K562 (cell line): Measurements from ENCODE around the gene IMPA2. TPM values are rescaled to one million over a fixed set of nuclear protein-coding genes. Genes with fewer than 3 reads are reported as not detected.

Source experiments
- ATAC-seq: fragments of 200-7000 bp; cut with Tn5 transposase; 3 replicates; pipeline ENCODE4 v1.9.1; 2020; ENCODE audit warnings: moderate library complexity
- BruUV-seq: library from RNA; stranded (reverse); fragments of 400-500 nt; replicated peaks from 2 replicates; lab custom pipeline; 2021; lab: Mats Ljungman, UMichigan
- CTCF ChIA-PET: fragments of 300-600 bp; formaldehyde crosslinking; extraction: SDS; loops from one replicate; lab custom pipeline; 2021; ENCODE audit warnings: low intra/inter-chr PET ratio; lab: Yijun Ruan, JAX
- POLR2A ChIA-PET: fragments of 300-600, 350-650 bp; sonication (Branson Sonifier 250); formaldehyde crosslinking; extraction: SDS; loops from one replicate; lab custom pipeline; 2021; ENCODE audit warnings: antibody characterized with exemption, inconsistent platforms; lab: Yijun Ruan, JAX
- DNase-seq, 4 experiments: peaks; one replicate each; pipeline versions ENCODE4 v3.0.0 to v3.0.0-alpha.2; 2011 to 2018; ENCODE audit warnings: low spot score in 3 of 4, mixed read lengths in 3 of 4; ENCODE audit errors: extremely low read depth in 1 of 4
- FAIRE-seq: peaks from 2 replicates; lab custom pipeline; 2011; peaks lifted over from hg19 to GRCh38; lab: Jason Lieb, UNC
- H2AFZ ChIP-seq: 2 replicates; pipeline ENCODE4 v1.6.0; 2011; ENCODE audit warnings: low read depth, low read length, control low read depth, inconsistent platforms
- H3K27ac ChIP-seq: fragments of 200-600 bp; 3 replicates; pipeline ENCODE4 v1.8.0; 2011; ENCODE audit warnings: low read depth, mild to moderate bottlenecking, control low read depth, inconsistent platforms, low read length, moderate library complexity, mixed read lengths; ENCODE audit errors: extremely low read depth
- H3K27me3 ChIP-seq, 2 experiments: fragments of 300-600 bp in 1 of 2; 2 replicates in 1 of 2; 3 replicates in 1 of 2; pipeline versions ENCODE4 v1.6.0 to v1.8.0; 2011; ENCODE audit warnings: inconsistent platforms in 2 of 2, low read length in 2 of 2, mild to moderate bottlenecking in 1 of 2, mixed read lengths in 1 of 2, moderate library complexity in 1 of 2; ENCODE audit not compliant: control insufficient read depth in 2 of 2, insufficient read depth in 2 of 2
- H3K36me3 ChIP-seq: fragments of 300-600 bp; 3 replicates; pipeline ENCODE4 v1.8.0; 2011; ENCODE audit warnings: mild to moderate bottlenecking, low read length, inconsistent platforms; ENCODE audit not compliant: control insufficient read depth, insufficient read depth
- H3K4me1 ChIP-seq, 2 experiments: fragments of 200-600 bp in 1 of 2; replicated peaks in 1 of 2; 2 replicates in 1 of 2; 3 replicates in 1 of 2; pipeline versions ENCODE4 v1.5.1 to v1.8.0; 2011; ENCODE audit warnings: inconsistent platforms in 2 of 2, low read length in 2 of 2, mild to moderate bottlenecking in 1 of 2, mixed read lengths in 1 of 2, moderate library complexity in 1 of 2; ENCODE audit not compliant: control insufficient read depth in 2 of 2, insufficient read depth in 2 of 2
- H3K4me2 ChIP-seq: 2 replicates; pipeline ENCODE4 v1.6.1; 2011; ENCODE audit warnings: low read length, control low read depth, inconsistent platforms, mixed read lengths; ENCODE audit not compliant: insufficient read depth
- H3K4me3 ChIP-seq: fragments of 200-600 bp; sonication (generic), shearing (Covaris generic); 2 replicates; pipeline ENCODE4 v1.5.1; 2016; ENCODE audit warnings: control low read depth, inconsistent platforms
- H3K79me2 ChIP-seq: fragments of 200-600 bp; 3 replicates; pipeline ENCODE4 v1.8.0; 2011; ENCODE audit warnings: low read length, inconsistent platforms; ENCODE audit not compliant: control insufficient read depth, insufficient read depth
- H3K9ac ChIP-seq, 2 experiments: 2 replicates each; pipeline versions ENCODE4 v1.6.0 to v1.6.1; 2011; ENCODE audit warnings: low read depth in 2 of 2, low read length in 2 of 2, control low read depth in 1 of 2, inconsistent platforms in 1 of 2, mild to moderate bottlenecking in 1 of 2, mixed read lengths in 1 of 2; ENCODE audit not compliant: insufficient read depth in 1 of 2
- H3K9me1 ChIP-seq: one replicate; pipeline ENCODE4 v1.6.0; 2011; ENCODE audit warnings: inconsistent platforms, mild to moderate bottlenecking, low read length, moderate library complexity; ENCODE audit not compliant: control insufficient read depth, insufficient read depth
- H3K9me3 ChIP-seq: replicated peaks from 2 replicates; pipeline ENCODE4 v1.5.1; 2011; ENCODE audit warnings: low read depth, low read length, inconsistent platforms; ENCODE audit not compliant: control insufficient read depth, insufficient read depth
- H4K20me1 ChIP-seq: replicated peaks from 2 replicates; pipeline ENCODE4 v1.6.1; 2011; ENCODE audit warnings: low read length, inconsistent platforms, mixed read lengths; ENCODE audit not compliant: control insufficient read depth, insufficient read depth
- CSDE1 ChIP-seq, 2 experiments: fragments of 450-650 bp; IDR thresholded peaks; 2 replicates each; pipeline ENCODE4 v1.6.1; 2016; ENCODE audit warnings: mild to moderate bottlenecking in 1 of 2
- DDX20 ChIP-seq: fragments of 450-650 bp; IDR thresholded peaks from 2 replicates; pipeline ENCODE4 v1.6.1; 2016; ENCODE audit warnings: missing genetic modification characterization, low read depth, mild to moderate bottlenecking, missing compliant biosample characterization, moderate library complexity
- ELF4 ChIP-seq: fragments of 450-650 bp; formaldehyde crosslinking; IDR thresholded peaks from 2 replicates; pipeline ENCODE4 v1.4.0; 2022; ENCODE audit warnings: missing genetic modification characterization
- HSF4 ChIP-seq: fragments of 250-450 bp; sonication (Bioruptor Pico); IDR thresholded peaks from 2 replicates; pipeline ENCODE4 v2.1.2; 2022; ENCODE audit warnings: mild to moderate bottlenecking, moderate library complexity, borderline replicate concordance
- KDM4B ChIP-seq, 2 experiments: fragments of 450-650 bp in 1 of 2; sonication (generic) in 1 of 2; IDR thresholded peaks; 2 replicates each; pipeline ENCODE4 v1.6.1; 2016 to 2017; ENCODE audit warnings: borderline replicate concordance in 2 of 2, antibody characterized with exemption in 1 of 2, low read depth in 1 of 2, mild to moderate bottlenecking in 1 of 2
- NFE2L1 ChIP-seq: fragments of 450-650 bp; IDR thresholded peaks from 2 replicates; pipeline ENCODE4 v1.6.1; 2016; ENCODE audit warnings: missing genetic modification characterization, low read depth, mild to moderate bottlenecking, missing compliant biosample characterization, moderate library complexity, borderline replicate concordance
- RBM14 ChIP-seq: fragments of 200-400 bp; formaldehyde crosslinking; IDR thresholded peaks from 2 replicates; pipeline ENCODE4 v1.6.1; 2018; ENCODE audit warnings: low read depth, mild to moderate bottlenecking, low read length, moderate library complexity, borderline replicate concordance; ENCODE audit not compliant: insufficient read depth
- SNIP1 ChIP-seq: fragments of 450-650 bp; IDR thresholded peaks from 2 replicates; pipeline ENCODE4 v1.7.1; 2017; ENCODE audit warnings: low read depth, mild to moderate bottlenecking
- STAG1 ChIP-seq: sonication (generic); formaldehyde crosslinking; IDR thresholded peaks from 2 replicates; pipeline ENCODE4 v1.5.0; 2020; ENCODE audit warnings: missing genetic modification reagents, borderline replicate concordance
- TGIF2 ChIP-seq: sonication (generic); formaldehyde crosslinking; IDR thresholded peaks from 2 replicates; pipeline ENCODE4 v1.8.1; 2022; ENCODE audit warnings: mild to moderate bottlenecking, missing genetic modification reagents, moderate library complexity
- ZBTB7A ChIP-seq: IDR thresholded peaks from 2 replicates; pipeline ENCODE4 v1.6.1; 2011; ENCODE audit warnings: low read depth, mild to moderate bottlenecking, low read length, moderate library complexity, borderline replicate concordance; ENCODE audit not compliant: control insufficient read depth
- ZNF431 ChIP-seq: sonication (generic); formaldehyde crosslinking; IDR thresholded peaks from 2 replicates; pipeline ENCODE4 v1.8.0; 2022; ENCODE audit warnings: mild to moderate bottlenecking, missing genetic modification reagents
- ZNF583 ChIP-seq: fragments of 250-450 bp; sonication (Bioruptor Pico); IDR thresholded peaks from 2 replicates; pipeline ENCODE4 v1.4.0; 2020
- ZNF668 ChIP-seq: fragments of 250-450 bp; sonication (Bioruptor Pico); IDR thresholded peaks from 2 replicates; pipeline ENCODE4 v1.8.0; 2022; ENCODE audit warnings: mild to moderate bottlenecking, inconsistent platforms
- WGBS: fragments of 100-300 bp; shearing (Covaris generic); methylation state at CpG from one replicate; pipeline ENCODE4 v1.1.6; 2016; ENCODE audit warnings: low coverage, mixed read lengths; ENCODE audit not compliant: insufficient coverage; ENCODE audit errors: missing lambda C conversion rate; 5-methylcytosine and 5-hydroxymethylcytosine counted together
- in situ Hi-C: fragments of 300-500 bp; cut with MboI; formaldehyde crosslinking; loops from 4 replicates; pipeline ENCODE4 v1.15.0; 2018; ENCODE audit warnings: inconsistent platforms, mixed read lengths
- intact Hi-C: fragments of 100-400 bp; cut with micrococcal nuclease; formaldehyde crosslinking; loops from 2 replicates; pipeline ENCODE4 v1.14.2; 2022
- polyA plus RNA-seq, 8 experiments: library from polyadenylated mRNA; depleted of rRNA in 4 of 8; stranded (reverse) in 5 of 8; unstranded in 3 of 8; fragments of >200 nt; fragmentation: Nextera tagmentation in 2 of 8; fragmentation: Illumina TruSeq in 1 of 8; extraction: Ambion mirVana in 2 of 8; extraction: Trizol in 1 of 8; gene quantifications; 2 replicates each; pipeline versions ENCODE4 v1.2.1 to v1.2.3, GENCODE V29; 2011 to 2014; ENCODE audit warnings: inconsistent platforms in 1 of 8, missing spikeins in 1 of 8
- total RNA-seq, 7 experiments: library from RNA; depleted of rRNA in 6 of 7; stranded (reverse); fragments of >200 nt in 6 of 7; fragmentation: Illumina TruSeq in 2 of 7; extraction: Trizol in 2 of 7; gene quantifications; 2 replicates each; pipeline versions ENCODE4 v1.2.1 to v1.2.3, GENCODE V29; 2011 to 2021; ENCODE audit warnings: low replicate concordance in 1 of 7
- TF ChIP-seq, protein P1 (sequence below): fragments of 250-450 bp; sonication (Bioruptor Pico); IDR thresholded peaks from 2 replicates; pipeline ENCODE4 v1.5.0; 2021
- TF ChIP-seq, protein P2 (sequence below): fragments of 450-650 bp; IDR thresholded peaks from 2 replicates; pipeline ENCODE4 v1.6.1; 2017; ENCODE audit warnings: antibody characterized with exemption, mild to moderate bottlenecking
- TF ChIP-seq, protein P3 (sequence below): fragments of 250-450 bp; sonication (Bioruptor Pico); IDR thresholded peaks from 2 replicates; pipeline ENCODE4 v1.8.0; 2021; ENCODE audit warnings: borderline replicate concordance, mild to moderate bottlenecking, moderate library complexity; ENCODE audit not compliant: poor library complexity, severe bottlenecking

IMPA2 gene
- total and polyA plus RNA-seq, 9 of the 15 experiments (the other 6 are each of a cell fraction or from before 2014, with no cell fraction given): 0.62 to 11.3 (median 5.7) TPM

DNA sequence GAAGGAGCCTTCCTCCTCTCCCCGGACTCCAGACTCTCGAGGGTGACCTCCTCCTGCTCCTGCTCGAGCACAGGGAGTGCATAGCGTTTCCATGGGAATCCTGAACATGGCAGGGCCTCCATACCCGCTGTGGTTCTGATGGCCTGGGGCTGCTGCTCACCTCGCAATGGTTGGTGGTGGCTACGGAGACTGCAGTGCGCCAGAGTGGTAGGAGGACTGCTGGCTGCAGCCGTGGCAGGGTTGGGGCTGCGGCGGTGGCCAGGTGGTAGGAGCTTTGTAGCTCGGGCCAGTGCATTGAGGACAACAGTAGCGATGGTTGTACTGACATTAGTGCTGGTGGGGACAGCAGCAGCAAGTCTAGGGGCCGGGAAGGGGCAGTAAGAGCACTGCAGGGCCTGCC is 80.4 kb downstream of the IMPA2 start:
- no peaks in the 10 kb centered on the region for H3K9me3 ChIP-seq
- BruUV-seq: no TSS peak
- no peak overlapping the region for H3K4me3 ChIP-seq
- DNase-seq: no peak
- H3K4me2 ChIP-seq: no peak overlapping the region
- no peaks in the 10 kb centered on the region for H3K9me1 ChIP-seq
- no peaks in the 10 kb centered on the region for H3K36me3 ChIP-seq
- in situ Hi-C loops: no loop called here
- FAIRE-seq: no peak
- H3K27me3 ChIP-seq: peaks cover 16 to 49% of the 10 kb centered on the region in 2 experiments; a peak in 4 of 5 replicates
- no peak for ATAC-seq
- 0% methylated on average over 14 of the region's 14 CpGs for WGBS
- POLR2A ChIA-PET: interaction anchor here (0.6 to 0.7 kb wide), 2 partner anchors 11 to 136 kb away, joined by 3 read pairs; no protein-coding TSS in a partner anchor
- H3K9ac ChIP-seq: no peak overlapping the region
- H4K20me1 ChIP-seq: no peaks in the 10 kb centered on the region; the same call in 1 of the 2 replicates
- H3K27ac ChIP-seq: no peak overlapping the region
- CTCF ChIA-PET: no interaction called here
- peaks cover 0 to 19% of the 10 kb centered on the region in 2 experiments; a peak in 2 of 5 replicates for H3K4me1 ChIP-seq
- H3K79me2 ChIP-seq: no peaks in the 10 kb centered on the region
- no peak overlapping the region for H2AFZ ChIP-seq
- intact Hi-C loops: no loop called here
- TF ChIP-seq, protein P1, sequence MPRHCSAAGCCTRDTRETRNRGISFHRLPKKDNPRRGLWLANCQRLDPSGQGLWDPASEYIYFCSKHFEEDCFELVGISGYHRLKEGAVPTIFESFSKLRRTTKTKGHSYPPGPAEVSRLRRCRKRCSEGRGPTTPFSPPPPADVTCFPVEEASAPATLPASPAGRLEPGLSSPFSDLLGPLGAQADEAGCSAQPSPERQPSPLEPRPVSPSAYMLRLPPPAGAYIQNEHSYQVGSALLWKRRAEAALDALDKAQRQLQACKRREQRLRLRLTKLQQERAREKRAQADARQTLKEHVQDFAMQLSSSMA (CRISPR knock-in tag): no peak
- TF ChIP-seq, protein P2, sequence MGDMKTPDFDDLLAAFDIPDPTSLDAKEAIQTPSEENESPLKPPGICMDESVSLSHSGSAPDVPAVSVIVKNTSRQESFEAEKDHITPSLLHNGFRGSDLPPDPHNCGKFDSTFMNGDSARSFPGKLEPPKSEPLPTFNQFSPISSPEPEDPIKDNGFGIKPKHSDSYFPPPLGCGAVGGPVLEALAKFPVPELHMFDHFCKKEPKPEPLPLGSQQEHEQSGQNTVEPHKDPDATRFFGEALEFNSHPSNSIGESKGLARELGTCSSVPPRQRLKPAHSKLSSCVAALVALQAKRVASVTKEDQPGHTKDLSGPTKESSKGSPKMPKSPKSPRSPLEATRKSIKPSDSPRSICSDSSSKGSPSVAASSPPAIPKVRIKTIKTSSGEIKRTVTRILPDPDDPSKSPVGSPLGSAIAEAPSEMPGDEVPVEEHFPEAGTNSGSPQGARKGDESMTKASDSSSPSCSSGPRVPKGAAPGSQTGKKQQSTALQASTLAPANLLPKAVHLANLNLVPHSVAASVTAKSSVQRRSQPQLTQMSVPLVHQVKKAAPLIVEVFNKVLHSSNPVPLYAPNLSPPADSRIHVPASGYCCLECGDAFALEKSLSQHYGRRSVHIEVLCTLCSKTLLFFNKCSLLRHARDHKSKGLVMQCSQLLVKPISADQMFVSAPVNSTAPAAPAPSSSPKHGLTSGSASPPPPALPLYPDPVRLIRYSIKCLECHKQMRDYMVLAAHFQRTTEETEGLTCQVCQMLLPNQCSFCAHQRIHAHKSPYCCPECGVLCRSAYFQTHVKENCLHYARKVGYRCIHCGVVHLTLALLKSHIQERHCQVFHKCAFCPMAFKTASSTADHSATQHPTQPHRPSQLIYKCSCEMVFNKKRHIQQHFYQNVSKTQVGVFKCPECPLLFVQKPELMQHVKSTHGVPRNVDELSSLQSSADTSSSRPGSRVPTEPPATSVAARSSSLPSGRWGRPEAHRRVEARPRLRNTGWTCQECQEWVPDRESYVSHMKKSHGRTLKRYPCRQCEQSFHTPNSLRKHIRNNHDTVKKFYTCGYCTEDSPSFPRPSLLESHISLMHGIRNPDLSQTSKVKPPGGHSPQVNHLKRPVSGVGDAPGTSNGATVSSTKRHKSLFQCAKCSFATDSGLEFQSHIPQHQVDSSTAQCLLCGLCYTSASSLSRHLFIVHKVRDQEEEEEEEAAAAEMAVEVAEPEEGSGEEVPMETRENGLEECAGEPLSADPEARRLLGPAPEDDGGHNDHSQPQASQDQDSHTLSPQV: no peak
- TF ChIP-seq RBM14 (no peak), ZNF431 (CRISPR knock-in tag) (no peak), ZBTB7A (no peak), DDX20 (no peak), CSDE1 (IDR thresholded peaks at IDR 0.05) (no peak), SNIP1 (no peak), ELF4 (no peak), HSF4 (CRISPR knock-in tag) (no peak), STAG1 (CRISPR knock-in tag) (no peak), ZNF583 (CRISPR knock-in tag) (no peak), ZNF668 (CRISPR knock-in tag) (no peak), NFE2L1 (tag) (no peak), KDM4B (IDR thresholded peaks at IDR 0.05; ENCODE audit: borderline replicate concordance in 2 of 2, low read depth in 1 of 2) (no peak), TGIF2 (CRISPR knock-in tag) (no peak)
- TF ChIP-seq, protein P3, sequence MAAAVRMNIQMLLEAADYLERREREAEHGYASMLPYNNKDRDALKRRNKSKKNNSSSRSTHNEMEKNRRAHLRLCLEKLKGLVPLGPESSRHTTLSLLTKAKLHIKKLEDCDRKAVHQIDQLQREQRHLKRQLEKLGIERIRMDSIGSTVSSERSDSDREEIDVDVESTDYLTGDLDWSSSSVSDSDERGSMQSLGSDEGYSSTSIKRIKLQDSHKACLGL (CRISPR knock-in tag): no peak
